HepG2 (cell line): ENCODE measurements around the gene LMTK2. TPM values are rescaled to one million over a fixed set of nuclear protein-coding genes. Genes with fewer than 3 reads are reported as not detected.
A peak's percentile ranks its signal among the peaks of the same experiment; 100 is the strongest.

Source experiments
- FOSL1 ChIP-seq: sonication (generic); formaldehyde crosslinking; IDR thresholded peaks from 2 replicates; pipeline ENCODE4 v1.9.0; 2021; ENCODE audit warnings: missing genetic modification reagents, borderline replicate concordance
- FOXP1 ChIP-seq, 2 experiments: fragments of 450-650 bp in 1 of 2; IDR thresholded peaks; 2 replicates each; pipeline ENCODE4 v1.6.1; 2017 to 2018; ENCODE audit warnings: antibody characterized with exemption in 1 of 2
- GATAD2A ChIP-seq: IDR thresholded peaks from 2 replicates; pipeline ENCODE4 v1.6.1; 2016
- HNRNPH1 ChIP-seq: fragments of 200-400 bp; formaldehyde crosslinking; optimal IDR thresholded peaks from 2 replicates; pipeline ENCODE3; 2017; ENCODE audit warnings: mild to moderate bottlenecking, low read depth, low read length
- JUN ChIP-seq: sonication (generic); formaldehyde crosslinking; IDR thresholded peaks from 2 replicates; pipeline ENCODE4 v1.4.0; 2020; ENCODE audit warnings: mild to moderate bottlenecking, missing genetic modification reagents
- JUND ChIP-seq: sonication (generic); formaldehyde crosslinking; IDR thresholded peaks from 2 replicates; pipeline ENCODE4 v1.8.0; 2022; ENCODE audit warnings: mild to moderate bottlenecking, missing genetic modification reagents
- KDM5A ChIP-seq: fragments of 200-600 bp; sonication (generic); IDR thresholded peaks from 2 replicates; pipeline ENCODE4 v1.7.0; 2018; ENCODE audit warnings: antibody characterized with exemption, mild to moderate bottlenecking, low read length, borderline replicate concordance
- MATR3 ChIP-seq: sonication (generic); formaldehyde crosslinking; IDR thresholded peaks from 2 replicates; pipeline ENCODE4 v1.4.0; 2020; ENCODE audit warnings: missing genetic modification reagents
- MXI1 ChIP-seq: IDR thresholded peaks from 3 replicates; pipeline ENCODE4 v1.6.1; 2012; ENCODE audit warnings: low read depth, low read length, inconsistent platforms, borderline replicate concordance
- NR2F1 ChIP-seq, 2 experiments: fragments of 450-650 bp in 1 of 2; formaldehyde crosslinking in 1 of 2; IDR thresholded peaks; 2 replicates each; pipeline versions ENCODE4 v1.5.0 to v1.6.1; 2016 to 2020; ENCODE audit warnings: mild to moderate bottlenecking in 1 of 2, missing compliant biosample characterization in 1 of 2, missing genetic modification reagents in 1 of 2, moderate library complexity in 1 of 2
- RXRB ChIP-seq: IDR thresholded peaks from 2 replicates; pipeline ENCODE4 v1.6.1; 2016; ENCODE audit warnings: borderline replicate concordance, missing genetic modification reagents, missing compliant biosample characterization
- SAP130 ChIP-seq: IDR thresholded peaks from 2 replicates; pipeline ENCODE4 v1.6.1; 2016; ENCODE audit warnings: low read depth
- SOX13 ChIP-seq, 3 experiments: fragments of 450-650 bp in 1 of 3; sonication (generic) in 1 of 3; formaldehyde crosslinking in 1 of 3; IDR thresholded peaks in 2 of 3; conservative IDR thresholded peaks in 1 of 3; 2 replicates each; pipeline versions ENCODE4 v1.5.0 to v1.6.1; 2016 to 2020; ENCODE audit warnings: antibody characterized with exemption in 1 of 3, mild to moderate bottlenecking in 1 of 3, missing compliant biosample characterization in 1 of 3, missing genetic modification reagents in 1 of 3, moderate library complexity in 1 of 3
- SOX6 ChIP-seq, 2 experiments: fragments of 450-650 bp in 1 of 2; sonication (generic) in 1 of 2; formaldehyde crosslinking in 1 of 2; IDR thresholded peaks; 2 replicates each; pipeline versions ENCODE4 v1.4.0 to v1.6.1; 2017 to 2020; ENCODE audit warnings: antibody characterized with exemption in 1 of 2, mild to moderate bottlenecking in 1 of 2, missing genetic modification reagents in 1 of 2
- SP5 ChIP-seq: IDR thresholded peaks from 2 replicates; pipeline ENCODE4 v1.6.1; 2016; ENCODE audit warnings: low read depth, borderline replicate concordance
- TGIF2 ChIP-seq: IDR thresholded peaks from 2 replicates; pipeline ENCODE4 v1.6.1; 2016; ENCODE audit warnings: control low read depth, missing compliant biosample characterization
- ZNF501 ChIP-seq: sonication (generic); formaldehyde crosslinking; IDR thresholded peaks from 2 replicates; pipeline ENCODE4 v1.5.1; 2020; ENCODE audit warnings: mild to moderate bottlenecking, moderate library complexity, missing genetic modification reagents
- ZNF619 ChIP-seq: sonication (generic); formaldehyde crosslinking; IDR thresholded peaks from 2 replicates; pipeline ENCODE4 v1.4.0; 2020; ENCODE audit warnings: mild to moderate bottlenecking, missing genetic modification reagents
- ZNF773 ChIP-seq: sonication (generic); formaldehyde crosslinking; IDR thresholded peaks from 2 replicates; pipeline ENCODE4 v1.4.0; 2020; ENCODE audit warnings: missing genetic modification reagents, borderline replicate concordance
- polyA plus RNA-seq, 8 experiments: library from polyadenylated mRNA; depleted of rRNA in 3 of 8; stranded (reverse) in 7 of 8; unstranded in 1 of 8; fragments of >200 nt; fragmentation: Illumina TruSeq in 4 of 8; extraction: Trizol in 4 of 8; gene quantifications; 2 replicates each; pipeline versions ENCODE4 v1.2.1 to v1.2.3, GENCODE V29; 2011 to 2016; ENCODE audit warnings: low read depth in 4 of 8, missing spikeins in 1 of 8, mixed read lengths in 1 of 8; ENCODE audit not compliant: insufficient read depth in 1 of 8
- total RNA-seq, 5 experiments: library from RNA; depleted of rRNA; stranded (reverse); fragments of >200 nt; fragmentation: Illumina TruSeq; extraction: Trizol; gene quantifications; 2 replicates each; pipeline ENCODE4 v1.2.3, GENCODE V29; 2016; ENCODE audit warnings: low read depth in 1 of 5
- TF ChIP-seq, protein P1 (sequence below): sonication (generic); formaldehyde crosslinking; IDR thresholded peaks from 2 replicates; pipeline ENCODE4 v1.5.1; 2020; ENCODE audit warnings: mild to moderate bottlenecking, missing genetic modification reagents, borderline replicate concordance
- TF ChIP-seq, protein P2 (sequence below): sonication (generic); formaldehyde crosslinking; IDR thresholded peaks from 2 replicates; pipeline ENCODE4 v1.4.0; 2020; ENCODE audit warnings: mild to moderate bottlenecking, missing genetic modification reagents

Gene LMTK2
- total and polyA plus RNA-seq, 2 of the 13 experiments (the other 11 are each of a cell fraction or from before 2014, with no cell fraction given): 9.5 to 11.7 TPM

DNA sequence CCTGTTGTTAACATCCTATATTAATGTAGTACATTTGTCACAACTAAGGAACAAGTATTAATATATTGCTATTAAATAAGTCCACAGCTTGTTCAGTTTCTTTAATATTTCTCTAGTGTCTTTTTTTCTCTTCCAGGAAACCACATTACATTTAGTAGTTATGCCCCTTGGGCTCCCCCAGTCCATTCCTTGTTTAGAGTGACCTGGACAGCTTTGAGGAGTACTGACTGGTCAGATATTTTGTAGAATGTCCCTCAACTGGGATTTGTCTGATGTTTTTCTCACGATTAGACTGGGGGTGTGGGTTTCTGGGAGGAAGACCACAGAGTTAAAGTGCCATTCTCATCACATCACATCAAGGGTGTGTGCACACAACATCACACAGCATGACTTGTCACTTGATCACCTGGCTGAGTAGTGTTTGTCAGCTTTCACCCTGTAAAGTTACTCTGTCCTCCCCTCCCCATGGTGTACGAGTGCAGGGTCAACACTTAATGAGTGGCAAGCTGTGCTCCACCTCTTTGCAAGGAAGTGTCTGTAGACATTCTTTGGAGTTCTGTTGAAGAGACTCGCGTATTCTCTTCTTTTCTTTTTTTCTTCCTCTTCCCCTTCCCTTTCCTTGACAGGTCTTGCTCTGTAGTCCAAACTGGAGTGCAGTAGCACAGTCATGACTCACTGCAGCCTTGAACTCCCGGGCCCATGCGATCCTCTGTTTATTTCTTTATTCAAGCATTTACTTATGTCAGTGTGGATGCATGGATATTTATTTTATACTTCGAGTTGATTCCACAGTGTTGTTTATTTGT is 10.2 kb downstream of the LMTK2 start (continued):
- TF ChIP-seq GATAD2A (0 out of 2 replicates have a peak, but pooled peaks have one; percentile 62), JUN (CRISPR knock-in tag) (peak; percentile 53; the same call in 1 of the 2 replicates), MXI1 (peak; percentile 43; the same call in 1 of the 3 replicates), HNRNPH1 (no peak), SAP130 (CRISPR knock-in tag) (peak; percentile 63), ZNF773 (CRISPR knock-in tag) (no peak), FOXP1 (IDR thresholded peaks at IDR 0.05) (no peak), FOXP1 (CRISPR knock-in tag; IDR thresholded peaks at IDR 0.05) (peak; percentile 51; the same call in 1 of the 2 replicates), SOX13 (IDR thresholded peaks at IDR 0.05) (no peak), SOX13 (CRISPR knock-in tag; conservative IDR thresholded peaks at IDR 0.05 in 1 of 2, IDR thresholded peaks at IDR 0.05 in 1 of 2) (0 out of 4 replicates have a peak, but pooled peaks of 1 of the 2 experiments have one; percentile 12), SP5 (no peak), KDM5A (no peak), TGIF2 (CRISPR knock-in tag) (peak; percentile 56; the same call in 1 of the 2 replicates), MATR3 (CRISPR knock-in tag) (no peak), NR2F1 (CRISPR knock-in tag; IDR thresholded peaks at IDR 0.05) (0 out of 4 replicates have a peak, but pooled peaks of 1 of the 2 experiments have one; percentile 18), RXRB (peak; percentile 36; the same call in 1 of the 2 replicates), JUND (CRISPR knock-in tag) (0 out of 2 replicates have a peak, but pooled peaks have one; percentile 20), FOSL1 (CRISPR knock-in tag) (peak; percentile 69; the same call in 1 of the 2 replicates), ZNF619 (no peak), SOX6 (IDR thresholded peaks at IDR 0.05) (no peak), SOX6 (CRISPR knock-in tag; IDR thresholded peaks at IDR 0.05) (peak; percentile 15; the same call in 1 of the 2 replicates), ZNF501 (CRISPR knock-in tag) (0 out of 2 replicates have a peak, but pooled peaks have one; percentile 21)
- TF ChIP-seq, protein P1, sequence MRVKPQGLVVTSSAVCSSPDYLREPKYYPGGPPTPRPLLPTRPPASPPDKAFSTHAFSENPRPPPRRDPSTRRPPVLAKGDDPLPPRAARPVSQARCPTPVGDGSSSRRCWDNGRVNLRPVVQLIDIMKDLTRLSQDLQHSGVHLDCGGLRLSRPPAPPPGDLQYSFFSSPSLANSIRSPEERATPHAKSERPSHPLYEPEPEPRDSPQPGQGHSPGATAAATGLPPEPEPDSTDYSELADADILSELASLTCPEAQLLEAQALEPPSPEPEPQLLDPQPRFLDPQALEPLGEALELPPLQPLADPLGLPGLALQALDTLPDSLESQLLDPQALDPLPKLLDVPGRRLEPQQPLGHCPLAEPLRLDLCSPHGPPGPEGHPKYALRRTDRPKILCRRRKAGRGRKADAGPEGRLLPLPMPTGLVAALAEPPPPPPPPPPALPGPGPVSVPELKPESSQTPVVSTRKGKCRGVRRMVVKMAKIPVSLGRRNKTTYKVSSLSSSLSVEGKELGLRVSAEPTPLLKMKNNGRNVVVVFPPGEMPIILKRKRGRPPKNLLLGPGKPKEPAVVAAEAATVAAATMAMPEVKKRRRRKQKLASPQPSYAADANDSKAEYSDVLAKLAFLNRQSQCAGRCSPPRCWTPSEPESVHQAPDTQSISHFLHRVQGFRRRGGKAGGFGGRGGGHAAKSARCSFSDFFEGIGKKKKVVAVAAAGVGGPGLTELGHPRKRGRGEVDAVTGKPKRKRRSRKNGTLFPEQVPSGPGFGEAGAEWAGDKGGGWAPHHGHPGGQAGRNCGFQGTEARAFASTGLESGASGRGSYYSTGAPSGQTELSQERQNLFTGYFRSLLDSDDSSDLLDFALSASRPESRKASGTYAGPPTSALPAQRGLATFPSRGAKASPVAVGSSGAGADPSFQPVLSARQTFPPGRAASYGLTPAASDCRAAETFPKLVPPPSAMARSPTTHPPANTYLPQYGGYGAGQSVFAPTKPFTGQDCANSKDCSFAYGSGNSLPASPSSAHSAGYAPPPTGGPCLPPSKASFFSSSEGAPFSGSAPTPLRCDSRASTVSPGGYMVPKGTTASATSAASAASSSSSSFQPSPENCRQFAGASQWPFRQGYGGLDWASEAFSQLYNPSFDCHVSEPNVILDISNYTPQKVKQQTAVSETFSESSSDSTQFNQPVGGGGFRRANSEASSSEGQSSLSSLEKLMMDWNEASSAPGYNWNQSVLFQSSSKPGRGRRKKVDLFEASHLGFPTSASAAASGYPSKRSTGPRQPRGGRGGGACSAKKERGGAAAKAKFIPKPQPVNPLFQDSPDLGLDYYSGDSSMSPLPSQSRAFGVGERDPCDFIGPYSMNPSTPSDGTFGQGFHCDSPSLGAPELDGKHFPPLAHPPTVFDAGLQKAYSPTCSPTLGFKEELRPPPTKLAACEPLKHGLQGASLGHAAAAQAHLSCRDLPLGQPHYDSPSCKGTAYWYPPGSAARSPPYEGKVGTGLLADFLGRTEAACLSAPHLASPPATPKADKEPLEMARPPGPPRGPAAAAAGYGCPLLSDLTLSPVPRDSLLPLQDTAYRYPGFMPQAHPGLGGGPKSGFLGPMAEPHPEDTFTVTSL (CRISPR knock-in tag): peak; percentile 80; the same call in 1 of the 2 replicates
- TF ChIP-seq, protein P2, sequence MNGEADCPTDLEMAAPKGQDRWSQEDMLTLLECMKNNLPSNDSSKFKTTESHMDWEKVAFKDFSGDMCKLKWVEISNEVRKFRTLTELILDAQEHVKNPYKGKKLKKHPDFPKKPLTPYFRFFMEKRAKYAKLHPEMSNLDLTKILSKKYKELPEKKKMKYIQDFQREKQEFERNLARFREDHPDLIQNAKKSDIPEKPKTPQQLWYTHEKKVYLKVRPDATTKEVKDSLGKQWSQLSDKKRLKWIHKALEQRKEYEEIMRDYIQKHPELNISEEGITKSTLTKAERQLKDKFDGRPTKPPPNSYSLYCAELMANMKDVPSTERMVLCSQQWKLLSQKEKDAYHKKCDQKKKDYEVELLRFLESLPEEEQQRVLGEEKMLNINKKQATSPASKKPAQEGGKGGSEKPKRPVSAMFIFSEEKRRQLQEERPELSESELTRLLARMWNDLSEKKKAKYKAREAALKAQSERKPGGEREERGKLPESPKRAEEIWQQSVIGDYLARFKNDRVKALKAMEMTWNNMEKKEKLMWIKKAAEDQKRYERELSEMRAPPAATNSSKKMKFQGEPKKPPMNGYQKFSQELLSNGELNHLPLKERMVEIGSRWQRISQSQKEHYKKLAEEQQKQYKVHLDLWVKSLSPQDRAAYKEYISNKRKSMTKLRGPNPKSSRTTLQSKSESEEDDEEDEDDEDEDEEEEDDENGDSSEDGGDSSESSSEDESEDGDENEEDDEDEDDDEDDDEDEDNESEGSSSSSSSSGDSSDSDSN (CRISPR knock-in tag): no peak
